Dedifferentiated amniotic fluid mesenchymal stem cell (primary cell): ENCODE data around the gene PHPT1.
"Not testable (repeated sequence)": the region's sequence is repeated elsewhere in the genome, so short reads cannot be mapped to it uniquely, and the experiment has no call there.

ENCODE experiments used
- DNase-seq: peaks from one replicate; pipeline ENCODE4 v3.0.0-alpha.2; 2016; ENCODE audit errors: extremely low spot score

The PHPT1 gene

GRCh38 chr9:136837146-136837855 is 11.9 kb upstream of the PHPT1 start:
- no peak for DNase-seq

- not testable (repeated sequence) for DNase-seq
These were observed 11.3 kb upstream of the PHPT1 start for GRCh38 chr9:136837856-136838277.

GRCh38 chr9:136838314-136839228 is 10.6 kb upstream of the PHPT1 start:
- no peak for DNase-seq

GRCh38 chr9:136839229-136840139 is 9.7 kb upstream of the PHPT1 start:
- no peak for DNase-seq

- no peak for DNase-seq
These were observed 8.9 kb upstream of the PHPT1 start for GRCh38 chr9:136840140-136840876.

- no peak for DNase-seq
These were observed 8.1 kb upstream of the PHPT1 start for GRCh38 chr9:136840877-136841645.

GRCh38 chr9:136841646-136842379 is 7.4 kb upstream of the PHPT1 start:
- DNase-seq: not testable (repeated sequence)

- peak; percentile 55 for DNase-seq
These were observed 6.7 kb upstream of the PHPT1 start, which contains the start of gene AJM1 for GRCh38 chr9:136842380-136842948. Gene AJM1, plus strand, starts transcription at chr9:136842478. Its CDS starts 1,937 bp downstream, at chr9:136844415.

GRCh38 chr9:136843159-136843800 is 5.9 kb upstream of the PHPT1 start:
- DNase-seq: not testable (repeated sequence)

GRCh38 chr9:136843801-136844740 is 5.1 kb upstream of the PHPT1 start:
- DNase-seq: not testable (repeated sequence)

GRCh38 chr9:136844761-136845464 is 4.3 kb upstream of the PHPT1 start:
- no peak for DNase-seq

GRCh38 chr9:136845465-136846260 is 3.5 kb upstream of the PHPT1 start:
- DNase-seq: no peak

- no peak for DNase-seq
These were observed 2.7 kb upstream of the PHPT1 start for GRCh38 chr9:136846376-136847087.

GRCh38 chr9:136847088-136847825 is 2.0 kb upstream of the PHPT1 start:
- peak; percentile 38 for DNase-seq
